ENCODE data around the gene MPO.

MPO gene

DNA sequence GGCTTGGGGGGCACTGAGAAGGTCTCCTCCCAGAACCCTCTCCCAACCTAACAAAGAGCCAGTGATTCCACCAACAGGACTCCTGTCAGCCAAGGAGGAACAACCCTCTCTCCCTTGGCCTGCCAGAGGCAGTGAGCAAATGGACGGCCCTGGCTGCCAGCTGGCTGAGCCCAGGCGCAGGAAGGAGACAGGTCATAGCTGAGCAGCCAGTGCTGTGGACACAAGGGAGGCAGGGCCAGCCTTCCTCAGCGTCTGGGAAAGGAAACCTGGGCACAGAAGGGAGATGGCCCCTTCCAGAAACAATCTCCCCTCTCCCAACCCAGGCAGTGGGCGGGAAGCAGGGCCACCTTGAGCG is 2.1 kb downstream of the MPO start:
- TF ChIP-seq, protein P1, sequence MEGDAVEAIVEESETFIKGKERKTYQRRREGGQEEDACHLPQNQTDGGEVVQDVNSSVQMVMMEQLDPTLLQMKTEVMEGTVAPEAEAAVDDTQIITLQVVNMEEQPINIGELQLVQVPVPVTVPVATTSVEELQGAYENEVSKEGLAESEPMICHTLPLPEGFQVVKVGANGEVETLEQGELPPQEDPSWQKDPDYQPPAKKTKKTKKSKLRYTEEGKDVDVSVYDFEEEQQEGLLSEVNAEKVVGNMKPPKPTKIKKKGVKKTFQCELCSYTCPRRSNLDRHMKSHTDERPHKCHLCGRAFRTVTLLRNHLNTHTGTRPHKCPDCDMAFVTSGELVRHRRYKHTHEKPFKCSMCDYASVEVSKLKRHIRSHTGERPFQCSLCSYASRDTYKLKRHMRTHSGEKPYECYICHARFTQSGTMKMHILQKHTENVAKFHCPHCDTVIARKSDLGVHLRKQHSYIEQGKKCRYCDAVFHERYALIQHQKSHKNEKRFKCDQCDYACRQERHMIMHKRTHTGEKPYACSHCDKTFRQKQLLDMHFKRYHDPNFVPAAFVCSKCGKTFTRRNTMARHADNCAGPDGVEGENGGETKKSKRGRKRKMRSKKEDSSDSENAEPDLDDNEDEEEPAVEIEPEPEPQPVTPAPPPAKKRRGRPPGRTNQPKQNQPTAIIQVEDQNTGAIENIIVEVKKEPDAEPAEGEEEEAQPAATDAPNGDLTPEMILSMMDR (IDR thresholded peaks at IDR 0.05; ENCODE audit: low read depth, low read length) = no peak
- Histone ChIP-seq H3K27me3 (peaks cover 12% of the 10 kb centered on the region), H3K9me3 (no peaks in the 10 kb centered on the region), H3K4me3 (ENCODE audit: low read depth, low read length) (no peak overlapping the region), H3K36me3 (no peaks in the 10 kb centered on the region), H3K4me1 (no peaks in the 10 kb centered on the region)
- no peak for DNase-seq

DNA sequence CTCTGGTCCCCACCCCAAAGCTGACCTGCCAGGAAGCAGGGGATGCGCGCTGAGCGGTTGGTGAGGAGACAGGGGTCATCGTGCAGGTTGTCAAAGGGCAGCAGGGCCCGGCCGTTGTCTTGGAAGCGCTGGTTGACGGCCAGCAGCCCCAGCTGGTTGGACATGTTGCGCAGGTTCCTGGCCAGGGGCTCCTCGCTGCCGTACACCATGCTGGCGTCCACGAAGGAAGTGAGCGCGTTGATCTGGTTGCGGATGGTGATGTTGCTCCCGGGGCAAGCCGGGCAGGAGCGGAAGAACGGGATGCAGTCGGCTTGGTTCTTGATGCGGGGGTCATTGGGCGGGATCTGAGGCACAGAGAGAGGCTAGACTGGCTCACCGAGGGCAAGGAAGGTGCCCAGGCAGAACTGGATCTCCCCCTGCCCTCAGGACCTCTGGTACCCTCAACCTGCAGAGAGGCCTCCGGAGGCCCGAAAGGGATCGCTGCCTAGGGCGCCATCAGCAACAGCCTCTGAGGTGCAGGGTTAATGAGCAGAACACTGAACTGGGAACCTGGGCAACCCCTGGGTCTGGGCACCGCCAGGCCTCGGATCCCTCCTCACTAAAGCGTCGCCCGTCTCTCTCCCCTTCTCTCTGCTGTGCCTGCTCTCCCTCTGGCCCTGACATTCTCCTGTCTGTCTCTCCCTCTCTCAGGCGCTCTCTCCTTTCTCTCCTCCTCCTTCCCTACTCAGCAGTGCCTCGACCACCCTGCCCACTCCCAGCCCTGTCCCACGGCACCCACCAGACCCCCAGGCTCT is 2.7 kb downstream of the MPO start:
- H3K4me3 ChIP-seq (ENCODE audit: low read depth, low read length) = no peak overlapping the region
- TF ChIP-seq, protein P1 (IDR thresholded peaks at IDR 0.05; ENCODE audit: low read depth, low read length) = no peak
- peaks cover 12% of the 10 kb centered on the region for H3K27me3 ChIP-seq

DNA sequence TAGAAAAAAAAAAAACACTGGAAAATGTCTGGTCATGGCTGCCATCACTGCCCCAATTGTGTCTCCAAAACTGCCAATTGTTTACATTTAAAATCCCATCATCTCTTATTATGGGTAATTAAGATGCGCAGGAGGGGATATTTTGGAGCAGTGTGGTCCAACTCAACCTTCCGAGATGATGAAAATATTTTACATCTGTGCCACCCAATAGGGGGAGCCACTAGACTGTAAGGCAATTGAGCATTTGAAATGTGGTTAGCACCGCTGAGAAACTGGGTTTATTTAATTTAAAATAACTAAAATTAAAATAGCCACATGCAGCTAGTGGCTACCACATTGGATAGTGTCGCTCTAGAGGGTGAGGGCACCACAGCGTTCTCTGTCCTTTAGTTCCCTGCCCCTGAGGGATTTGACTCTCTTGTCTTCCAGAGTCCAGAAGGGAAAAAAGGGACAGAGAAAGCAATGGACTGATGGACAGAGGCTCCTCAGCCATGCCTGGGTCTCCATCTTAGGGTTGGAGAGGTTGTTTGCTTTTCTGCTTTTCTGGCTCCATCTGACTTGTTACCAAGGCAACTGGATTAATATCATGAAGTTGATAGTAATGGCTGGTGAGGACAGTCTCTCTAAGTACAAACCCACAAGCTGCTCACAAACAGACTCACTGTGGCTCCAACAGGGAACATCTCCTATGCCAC is 3.5 kb downstream of the MPO start:
- Histone ChIP-seq H3K4me1 (no peaks in the 10 kb centered on the region), H3K9me3 (no peaks in the 10 kb centered on the region), H3K36me3 (no peaks in the 10 kb centered on the region), H3K4me3 (ENCODE audit: low read depth, low read length) (no peak overlapping the region), H3K27me3 (peaks cover 9% of the 10 kb centered on the region)
- no peak for DNase-seq
- TF ChIP-seq, protein P1 (IDR thresholded peaks at IDR 0.05; ENCODE audit: low read depth, low read length) = peak; percentile 51

More for the DNA sequence above, 2.7 kb downstream of the MPO start:
- Histone ChIP-seq H3K4me1 (no peaks in the 10 kb centered on the region), H3K9me3 (no peaks in the 10 kb centered on the region), H3K36me3 (no peaks in the 10 kb centered on the region)
- DNase-seq = no peak

DNA sequence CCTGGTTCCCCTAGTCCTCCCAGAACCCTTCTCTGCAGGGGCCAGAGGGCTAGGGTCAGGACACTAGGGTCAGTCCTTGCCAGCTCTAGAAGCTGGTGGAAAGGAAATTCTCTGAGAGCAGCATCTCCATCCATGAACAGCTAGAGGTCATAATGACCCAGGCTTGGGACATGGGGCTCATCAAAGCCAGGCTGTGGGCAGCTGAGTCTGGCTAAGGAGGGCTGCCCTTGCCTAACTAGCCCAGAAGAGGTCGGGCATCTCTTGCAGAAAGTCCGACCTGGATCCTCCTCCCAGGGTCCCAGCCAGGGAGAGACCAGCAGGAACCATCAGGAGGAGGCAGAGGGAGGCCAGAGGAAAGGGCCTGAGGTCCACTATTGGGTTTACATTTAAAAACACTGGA is 4.3 kb downstream of the MPO start:
- no peaks in the 10 kb centered on the region for H3K9me3 ChIP-seq
- H3K36me3 ChIP-seq = no peaks in the 10 kb centered on the region
- TF ChIP-seq, protein P1 (IDR thresholded peaks at IDR 0.05; ENCODE audit: low read depth, low read length) = no peak
- no peaks in the 10 kb centered on the region for H3K4me1 ChIP-seq
- no peak for DNase-seq
- H3K4me3 ChIP-seq (ENCODE audit: low read depth, low read length) = no peak overlapping the region
- peaks cover 9% of the 10 kb centered on the region for H3K27me3 ChIP-seq

DNA sequence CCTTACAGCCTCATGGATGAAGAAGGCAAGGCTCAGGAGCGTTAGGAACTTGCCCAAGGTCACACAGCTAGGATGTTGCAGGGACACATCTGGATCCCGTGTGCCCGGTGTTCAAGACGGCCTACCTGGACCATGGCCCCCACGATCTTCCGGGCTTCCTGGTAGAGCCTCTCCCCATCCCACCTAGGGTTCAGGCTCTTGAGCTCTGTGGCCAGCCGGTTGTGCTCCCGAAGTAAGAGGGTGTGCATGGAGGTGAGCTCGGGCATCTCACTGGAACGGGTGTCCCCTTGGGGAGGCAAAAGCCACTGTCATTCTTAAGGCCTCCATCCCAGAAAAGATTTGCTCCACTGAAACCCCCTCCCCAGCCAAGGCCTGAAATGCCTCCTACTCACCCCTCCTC is 5.3 kb downstream of the MPO start:
- Histone ChIP-seq H3K4me1 (no peaks in the 10 kb centered on the region), H3K27me3 (peaks cover 9% of the 10 kb centered on the region), H3K4me3 (ENCODE audit: low read depth, low read length) (no peak overlapping the region), H3K9me3 (no peaks in the 10 kb centered on the region), H3K36me3 (no peaks in the 10 kb centered on the region)
- no peak for DNase-seq
- TF ChIP-seq, protein P1 (IDR thresholded peaks at IDR 0.05; ENCODE audit: low read depth, low read length) = no peak

Data from BE2C (cell line).